WTC11 (cell line): ENCODE measurements around the gene LOXL3.

Source experiments
- MXD4 ChIP-seq: fragments of 250-450 bp; sonication (Bioruptor Pico); IDR thresholded peaks from 2 replicates; pipeline ENCODE4 v1.8.0; 2021; ENCODE audit warnings: mild to moderate bottlenecking, moderate library complexity, borderline replicate concordance
- ZNF121 ChIP-seq: sonication (generic); formaldehyde crosslinking; IDR thresholded peaks from 2 replicates; pipeline ENCODE4 v1.8.0; 2023; ENCODE audit warnings: missing genetic modification reagents
- ZNF263 ChIP-seq: sonication (generic); formaldehyde crosslinking; IDR thresholded peaks from 2 replicates; pipeline ENCODE4 v1.8.1; 2022; ENCODE audit warnings: low read depth, mild to moderate bottlenecking, moderate library complexity, missing genetic modification reagents
- TF ChIP-seq, protein P1 (sequence below): fragments of 200-600 bp; IDR thresholded peaks from 2 replicates; pipeline ENCODE4 v1.8.0; 2022; ENCODE audit warnings: antibody characterized with exemption

DNA sequence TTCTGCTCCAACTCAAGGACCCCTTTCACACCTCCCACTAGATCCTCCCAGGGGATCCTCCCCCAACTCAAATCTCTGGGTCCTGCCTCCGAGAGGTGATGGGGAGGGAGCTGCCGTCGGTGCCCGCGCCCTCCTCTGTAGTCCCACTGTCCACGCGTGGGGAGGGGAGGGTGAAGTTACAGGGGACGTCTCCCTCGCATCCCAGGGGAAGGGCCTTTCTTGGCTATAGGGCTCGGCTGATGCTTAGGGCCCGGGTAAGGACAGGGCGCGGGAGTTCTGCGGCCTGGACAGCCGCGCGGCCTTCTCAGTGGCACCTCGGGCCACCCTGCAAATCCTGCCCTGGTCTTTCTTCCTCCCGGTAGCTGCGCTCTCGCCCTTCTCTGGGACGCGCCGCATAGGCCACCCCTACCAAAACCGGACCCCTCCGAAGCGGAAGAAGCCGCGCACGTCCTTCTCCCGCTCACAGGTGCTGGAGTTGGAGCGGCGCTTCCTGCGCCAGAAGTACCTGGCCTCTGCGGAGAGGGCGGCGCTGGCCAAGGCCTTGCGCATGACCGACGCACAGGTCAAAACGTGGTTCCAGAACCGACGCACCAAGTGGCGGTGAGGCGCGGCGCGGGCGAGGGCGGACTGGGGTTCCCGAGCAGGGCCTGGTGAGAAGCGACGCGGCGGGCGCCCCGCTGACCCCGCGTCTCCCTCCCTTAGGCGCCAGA lies 38.3 kb downstream of the LOXL3 start:
- no peak for TF ChIP-seq MXD4 (CRISPR knock-in tag)
- no peak for TF ChIP-seq ZNF263 (CRISPR knock-in tag)
- TF ChIP-seq, protein P1, sequence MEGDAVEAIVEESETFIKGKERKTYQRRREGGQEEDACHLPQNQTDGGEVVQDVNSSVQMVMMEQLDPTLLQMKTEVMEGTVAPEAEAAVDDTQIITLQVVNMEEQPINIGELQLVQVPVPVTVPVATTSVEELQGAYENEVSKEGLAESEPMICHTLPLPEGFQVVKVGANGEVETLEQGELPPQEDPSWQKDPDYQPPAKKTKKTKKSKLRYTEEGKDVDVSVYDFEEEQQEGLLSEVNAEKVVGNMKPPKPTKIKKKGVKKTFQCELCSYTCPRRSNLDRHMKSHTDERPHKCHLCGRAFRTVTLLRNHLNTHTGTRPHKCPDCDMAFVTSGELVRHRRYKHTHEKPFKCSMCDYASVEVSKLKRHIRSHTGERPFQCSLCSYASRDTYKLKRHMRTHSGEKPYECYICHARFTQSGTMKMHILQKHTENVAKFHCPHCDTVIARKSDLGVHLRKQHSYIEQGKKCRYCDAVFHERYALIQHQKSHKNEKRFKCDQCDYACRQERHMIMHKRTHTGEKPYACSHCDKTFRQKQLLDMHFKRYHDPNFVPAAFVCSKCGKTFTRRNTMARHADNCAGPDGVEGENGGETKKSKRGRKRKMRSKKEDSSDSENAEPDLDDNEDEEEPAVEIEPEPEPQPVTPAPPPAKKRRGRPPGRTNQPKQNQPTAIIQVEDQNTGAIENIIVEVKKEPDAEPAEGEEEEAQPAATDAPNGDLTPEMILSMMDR = no peak
- no peak for TF ChIP-seq ZNF121
